ENCODE data around the gene EYA4.
A peak's percentile ranks its signal among the peaks of the same experiment; 100 is the strongest.
"Not testable (repeated sequence)": the region's sequence is repeated elsewhere in the genome, so short reads cannot be mapped to it uniquely, and the experiment has no call there.

EYA4 gene

GRCh38 chr6:133553652-133554051, 312.5 kb downstream of the EYA4 start:
- no peaks in the 10 kb centered on the region for H3K27me3 ChIP-seq
- H3K4me1 ChIP-seq: peaks cover 7% of the 10 kb centered on the region
- H3K36me3 ChIP-seq: no peaks in the 10 kb centered on the region
- peak; percentile 81 for TF ChIP-seq CTCF (IDR thresholded peaks at IDR 0.05; ENCODE audit: low read depth, low read length)
- DNase-seq: peak; percentile 72
- H3K4me3 ChIP-seq (ENCODE audit: low read depth, low read length): no peak overlapping the region
- no peaks in the 10 kb centered on the region for H3K9me3 ChIP-seq

DNA sequence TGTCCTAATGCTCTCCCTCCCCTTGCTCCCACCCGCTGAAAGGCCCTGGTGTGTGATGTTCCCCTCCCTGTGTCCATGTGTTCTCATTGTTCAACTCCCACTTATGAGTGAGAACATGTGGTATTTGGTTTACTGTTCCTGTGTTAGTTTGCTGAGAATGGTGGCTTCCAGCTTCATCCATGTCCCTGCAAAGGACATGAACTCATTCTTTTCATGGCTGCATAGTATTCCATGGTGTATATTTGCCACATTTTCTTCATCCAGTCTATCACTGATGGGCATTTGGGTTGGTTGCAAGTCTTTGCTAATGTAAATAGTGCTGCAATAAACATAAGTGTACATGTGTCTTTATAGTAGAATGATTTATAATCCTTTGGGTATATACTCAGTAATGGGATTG, 313.0 kb downstream of the EYA4 start:
- H3K36me3 ChIP-seq; H3K4me1 ChIP-seq; H3K9me3 ChIP-seq; H3K4me3 ChIP-seq (ENCODE audit: low read depth, low read length); H3K27me3 ChIP-seq; DNase-seq: not testable (repeated sequence)

GRCh38 chr6:133555685-133556084, 314.5 kb downstream of the EYA4 start:
- no peaks in the 10 kb centered on the region for H3K27me3 ChIP-seq
- no peak overlapping the region for H3K4me3 ChIP-seq (ENCODE audit: low read depth, low read length)
- peaks cover 5% of the 10 kb centered on the region for H3K9me3 ChIP-seq
- DNase-seq: no peak
- TF ChIP-seq CTCF (IDR thresholded peaks at IDR 0.05; ENCODE audit: low read depth, low read length): no peak
- H3K36me3 ChIP-seq: no peaks in the 10 kb centered on the region
- H3K4me1 ChIP-seq: peaks cover 7% of the 10 kb centered on the region

DNA sequence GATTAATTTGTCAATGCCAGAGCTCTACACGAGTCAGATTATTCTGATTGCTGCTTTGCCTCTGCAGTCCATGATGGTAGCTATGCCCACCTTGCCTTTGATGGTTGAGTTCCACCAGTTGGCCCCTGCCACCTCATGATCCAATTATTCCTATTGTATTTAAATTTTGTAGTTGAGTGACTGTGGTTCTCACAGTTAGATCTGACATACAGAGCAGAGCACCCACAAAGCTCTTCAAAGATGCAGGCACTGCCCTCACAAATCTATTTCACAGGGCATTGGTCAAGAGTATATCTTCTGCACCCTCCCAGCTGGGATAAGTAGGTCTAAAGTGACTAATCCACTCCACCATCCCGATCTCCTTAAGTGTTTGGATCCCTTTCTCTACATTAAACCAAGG, 318.8 kb downstream of the EYA4 start:
- Histone ChIP-seq H3K4me1 (no peaks in the 10 kb centered on the region), H3K4me3 (ENCODE audit: low read depth, low read length) (no peak overlapping the region), H3K36me3 (no peaks in the 10 kb centered on the region), H3K9me3 (peaks cover 5% of the 10 kb centered on the region), H3K27me3 (no peaks in the 10 kb centered on the region)
- DNase-seq: no peak
- no peak for TF ChIP-seq CTCF (IDR thresholded peaks at IDR 0.05; ENCODE audit: low read depth, low read length)

- no peaks in the 10 kb centered on the region for H3K36me3 ChIP-seq
- TF ChIP-seq CTCF (IDR thresholded peaks at IDR 0.05; ENCODE audit: low read depth, low read length): no peak
- H3K9me3 ChIP-seq: no peaks in the 10 kb centered on the region
- DNase-seq: no peak
- H3K27me3 ChIP-seq: peaks cover 17% of the 10 kb centered on the region
- H3K4me1 ChIP-seq: no peaks in the 10 kb centered on the region
- H3K4me3 ChIP-seq (ENCODE audit: low read depth, low read length): no peak overlapping the region
Measured at GRCh38 chr6:133567636-133568035, 326.5 kb downstream of the EYA4 start.

- Histone ChIP-seq H3K9me3 (no peaks in the 10 kb centered on the region), H3K27me3 (peaks cover 17% of the 10 kb centered on the region), H3K4me3 (ENCODE audit: low read depth, low read length) (peak overlapping the region; percentile 69), H3K36me3 (no peaks in the 10 kb centered on the region), H3K4me1 (no peaks in the 10 kb centered on the region)
- TF ChIP-seq CTCF (IDR thresholded peaks at IDR 0.05; ENCODE audit: low read depth, low read length): peak; percentile 98
- DNase-seq: peak; percentile 33
Measured at GRCh38 chr6:133568970-133569889, 328.1 kb downstream of the EYA4 start.
